ENCODE results near the gene CD14.
"Not testable (repeated sequence)": the region's sequence is repeated elsewhere in the genome, so short reads cannot be mapped to it uniquely, and the experiment has no call there.

The CD14 gene

DNA sequence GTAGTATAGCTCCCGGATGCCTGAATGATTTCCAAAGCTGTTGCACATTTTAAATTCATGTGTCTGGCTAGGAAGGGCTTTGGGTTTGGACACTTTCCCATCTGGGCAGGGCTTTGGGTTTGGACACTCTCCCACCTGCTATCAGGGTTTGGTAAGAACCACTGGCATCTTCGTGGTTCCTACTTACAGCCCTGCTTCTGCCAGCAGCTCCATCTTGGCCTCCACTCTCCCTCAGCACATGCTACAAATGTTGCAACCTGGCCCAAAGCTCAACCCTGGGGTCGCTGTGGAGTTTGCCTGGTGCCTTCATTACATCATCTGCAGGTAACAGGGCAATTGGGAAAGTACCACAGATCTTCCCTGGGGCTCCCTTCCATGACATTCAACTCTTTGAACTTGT is 9.7 kb upstream of the CD14 start:
- Histone ChIP-seq H3K27me3 (ENCODE audit: insufficient read depth, poor library complexity, severe bottlenecking) (no peaks in the 10 kb centered on the region), H3K27ac (ENCODE audit: poor library complexity, severe bottlenecking) (no peak overlapping the region), H3K4me1 (ENCODE audit: insufficient read depth, poor library complexity, severe bottlenecking) (peaks cover 9% of the 10 kb centered on the region), H3K9me3 (ENCODE audit: severe bottlenecking) (no peaks in the 10 kb centered on the region), H3K4me3 (ENCODE audit: severe bottlenecking) (no peak overlapping the region), H3K36me3 (ENCODE audit: low read depth) (peaks cover 37% of the 10 kb centered on the region)
- ATAC-seq (ENCODE audit: low read depth): no peak
- TF ChIP-seq, protein P1, sequence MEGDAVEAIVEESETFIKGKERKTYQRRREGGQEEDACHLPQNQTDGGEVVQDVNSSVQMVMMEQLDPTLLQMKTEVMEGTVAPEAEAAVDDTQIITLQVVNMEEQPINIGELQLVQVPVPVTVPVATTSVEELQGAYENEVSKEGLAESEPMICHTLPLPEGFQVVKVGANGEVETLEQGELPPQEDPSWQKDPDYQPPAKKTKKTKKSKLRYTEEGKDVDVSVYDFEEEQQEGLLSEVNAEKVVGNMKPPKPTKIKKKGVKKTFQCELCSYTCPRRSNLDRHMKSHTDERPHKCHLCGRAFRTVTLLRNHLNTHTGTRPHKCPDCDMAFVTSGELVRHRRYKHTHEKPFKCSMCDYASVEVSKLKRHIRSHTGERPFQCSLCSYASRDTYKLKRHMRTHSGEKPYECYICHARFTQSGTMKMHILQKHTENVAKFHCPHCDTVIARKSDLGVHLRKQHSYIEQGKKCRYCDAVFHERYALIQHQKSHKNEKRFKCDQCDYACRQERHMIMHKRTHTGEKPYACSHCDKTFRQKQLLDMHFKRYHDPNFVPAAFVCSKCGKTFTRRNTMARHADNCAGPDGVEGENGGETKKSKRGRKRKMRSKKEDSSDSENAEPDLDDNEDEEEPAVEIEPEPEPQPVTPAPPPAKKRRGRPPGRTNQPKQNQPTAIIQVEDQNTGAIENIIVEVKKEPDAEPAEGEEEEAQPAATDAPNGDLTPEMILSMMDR (IDR thresholded peaks at IDR 0.05; ENCODE audit: poor library complexity, severe bottlenecking): no peak
- no peak for DNase-seq (ENCODE audit: low spot score)

DNA sequence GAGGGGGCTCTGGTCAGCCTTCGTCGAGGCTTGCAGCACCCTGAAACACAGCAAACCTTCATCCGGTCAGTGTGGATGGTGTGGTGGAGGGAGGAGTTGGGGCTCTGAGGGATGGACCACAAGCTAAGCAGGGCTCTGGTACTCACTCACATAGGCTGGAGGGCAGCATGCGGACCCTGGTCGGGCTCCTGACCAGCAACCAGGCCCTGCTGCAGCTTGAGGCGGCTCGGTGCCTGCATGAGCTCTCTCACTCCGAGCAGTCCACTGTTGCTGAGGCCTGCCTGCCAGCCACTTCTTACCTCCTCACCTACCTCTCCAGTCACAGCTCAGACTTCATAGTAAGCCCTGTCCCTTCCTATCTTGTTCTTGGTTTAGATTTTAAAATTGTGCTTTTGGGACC is 8.7 kb upstream of the CD14 start:
- Histone ChIP-seq H3K9me3 (ENCODE audit: severe bottlenecking) (no peaks in the 10 kb centered on the region), H3K27me3 (ENCODE audit: insufficient read depth, poor library complexity, severe bottlenecking) (no peaks in the 10 kb centered on the region), H3K4me3 (ENCODE audit: severe bottlenecking) (no peak overlapping the region), H3K27ac (ENCODE audit: poor library complexity, severe bottlenecking) (no peak overlapping the region), H3K36me3 (ENCODE audit: low read depth) (peaks cover 37% of the 10 kb centered on the region), H3K4me1 (ENCODE audit: insufficient read depth, poor library complexity, severe bottlenecking) (peaks cover 9% of the 10 kb centered on the region)
- TF ChIP-seq, protein P1 (IDR thresholded peaks at IDR 0.05; ENCODE audit: poor library complexity, severe bottlenecking): no peak
- DNase-seq (ENCODE audit: low spot score) (no peak), ATAC-seq (ENCODE audit: low read depth) (no peak)

DNA sequence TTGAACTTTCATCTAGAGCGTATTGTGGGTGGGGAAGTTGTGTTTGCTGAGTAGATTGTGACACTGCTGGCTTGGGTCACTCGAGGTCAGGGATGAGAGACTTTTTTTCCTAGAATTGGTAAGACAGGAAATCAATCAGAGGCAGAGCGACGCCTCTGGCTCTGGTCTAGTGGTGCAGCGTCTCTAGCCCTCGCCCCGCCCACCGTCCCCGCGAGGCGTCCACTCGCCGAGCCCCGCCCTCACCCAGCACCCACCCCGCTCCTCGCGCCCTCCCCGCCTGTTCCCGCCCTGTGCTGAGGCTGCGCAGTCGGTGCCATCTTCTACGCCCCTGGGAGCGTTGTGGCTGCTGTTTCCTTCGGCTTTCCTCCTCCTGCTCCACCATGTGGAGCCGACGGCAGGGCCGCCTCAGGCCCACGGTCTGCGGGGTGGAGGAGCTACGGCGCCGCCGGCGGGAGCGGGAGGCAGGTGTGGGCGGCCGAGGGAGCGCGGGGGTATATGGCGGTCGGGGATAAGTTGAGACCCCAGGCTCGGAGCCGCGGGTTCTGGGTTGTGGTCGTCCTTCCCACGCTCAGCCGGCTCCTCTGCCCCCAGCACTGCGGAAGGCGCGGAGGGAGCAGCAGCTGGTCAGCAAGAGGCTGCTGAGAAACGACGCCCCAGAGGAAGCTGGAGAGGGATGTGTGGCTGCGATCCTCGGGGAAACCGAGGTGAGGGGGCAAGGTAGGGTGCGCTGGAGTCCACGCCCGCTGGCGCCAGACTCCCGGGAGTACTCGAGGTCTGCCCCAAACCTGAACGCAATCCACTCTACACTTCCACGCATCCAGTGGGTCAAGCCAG is 6.4 kb upstream of the CD14 start, which contains the start of gene TMCO6:
Gene TMCO6 (plus strand): TSS at position 304 of the 834 bp plus-strand sequence. CDS start 77 bp downstream, at position 381.
- DNase-seq (ENCODE audit: low spot score): peak; percentile 99
- Histone ChIP-seq H3K27ac (ENCODE audit: poor library complexity, severe bottlenecking) (peak within 1 kb of the TSS; percentile 36), H3K36me3 (ENCODE audit: low read depth) (peaks cover 16% of the 10 kb centered on the region), H3K27me3 (ENCODE audit: insufficient read depth, poor library complexity, severe bottlenecking) (no peaks in the 10 kb centered on the region), H3K4me3 (ENCODE audit: severe bottlenecking) (peak within 1 kb of the TSS; percentile 75), H3K4me1 (ENCODE audit: insufficient read depth, poor library complexity, severe bottlenecking) (peaks cover 4% of the 10 kb centered on the region), H3K9me3 (ENCODE audit: severe bottlenecking) (no peaks in the 10 kb centered on the region)
- ATAC-seq (ENCODE audit: low read depth): peak; percentile 93
- TF ChIP-seq, protein P1 (IDR thresholded peaks at IDR 0.05; ENCODE audit: poor library complexity, severe bottlenecking): peak; percentile 87

DNA sequence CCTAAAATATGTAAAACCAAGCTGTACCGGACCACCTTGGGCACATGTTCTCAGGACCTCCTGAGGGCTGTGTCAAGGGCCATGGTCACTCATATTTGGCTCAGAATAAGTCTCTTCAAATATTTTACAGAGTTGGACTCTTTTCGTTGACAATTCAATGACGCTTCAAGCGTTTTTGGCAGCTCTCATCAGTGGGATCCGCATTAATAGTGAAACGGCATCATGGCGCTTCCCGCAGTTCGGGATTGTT is 5.8 kb upstream of the CD14 start:
- DNase-seq (ENCODE audit: low spot score); H3K9me3 ChIP-seq (ENCODE audit: severe bottlenecking); H3K27me3 ChIP-seq (ENCODE audit: insufficient read depth, poor library complexity, severe bottlenecking); ATAC-seq (ENCODE audit: low read depth); H3K4me1 ChIP-seq (ENCODE audit: insufficient read depth, poor library complexity, severe bottlenecking): not testable (repeated sequence)
- H3K27ac ChIP-seq (ENCODE audit: poor library complexity, severe bottlenecking): peak overlapping the region; percentile 36
- peaks cover 12% of the 10 kb centered on the region for H3K36me3 ChIP-seq (ENCODE audit: low read depth)
- H3K4me3 ChIP-seq (ENCODE audit: severe bottlenecking): peak overlapping the region; percentile 75

DNA sequence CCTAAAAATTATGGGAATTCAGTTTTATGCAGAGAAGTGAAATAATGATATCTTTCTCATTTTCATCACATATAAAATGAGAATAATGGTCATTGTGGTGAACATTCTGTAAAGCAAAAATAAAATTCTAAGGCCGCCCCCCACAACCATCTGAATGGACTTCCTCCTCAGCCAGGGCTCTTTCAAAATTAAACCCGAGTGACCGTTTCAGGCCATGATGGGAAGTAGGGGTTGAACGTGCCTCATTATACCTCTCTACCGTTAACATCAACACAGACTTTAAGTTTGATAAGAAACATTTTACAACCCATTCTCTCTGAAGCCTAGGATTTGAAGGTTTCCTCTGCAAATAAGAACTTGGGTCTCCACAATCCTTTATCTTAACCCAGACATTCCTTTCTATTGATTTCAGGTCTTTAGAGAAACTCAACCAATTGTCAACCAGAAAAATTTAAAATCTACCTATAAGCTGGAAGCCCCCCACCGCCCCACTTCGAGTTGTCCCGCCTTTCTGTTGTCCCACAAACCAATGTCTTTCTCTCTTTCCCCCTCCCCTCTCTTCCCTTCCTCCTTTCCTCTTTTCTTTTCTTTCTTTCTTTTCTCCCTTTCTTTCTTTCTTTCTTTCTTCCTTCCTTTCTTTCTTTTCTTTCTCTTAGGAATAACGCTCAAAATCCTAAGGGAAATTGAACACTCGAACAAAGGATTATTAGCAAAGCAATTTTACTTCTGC is 4.6 kb upstream of the CD14 start:
- TF ChIP-seq, protein P1 (IDR thresholded peaks at IDR 0.05; ENCODE audit: poor library complexity, severe bottlenecking): no peak
- DNase-seq (ENCODE audit: low spot score): no peak
- no peaks in the 10 kb centered on the region for H3K9me3 ChIP-seq (ENCODE audit: severe bottlenecking)
- H3K27ac ChIP-seq (ENCODE audit: poor library complexity, severe bottlenecking): no peak overlapping the region
- no peaks in the 10 kb centered on the region for H3K27me3 ChIP-seq (ENCODE audit: insufficient read depth, poor library complexity, severe bottlenecking)
- H3K4me1 ChIP-seq (ENCODE audit: insufficient read depth, poor library complexity, severe bottlenecking): peaks cover 4% of the 10 kb centered on the region
- H3K4me3 ChIP-seq (ENCODE audit: severe bottlenecking): no peak overlapping the region
- H3K36me3 ChIP-seq (ENCODE audit: low read depth): 0 out of 2 replicates have a peak, but pooled peaks cover 3% of the 10 kb centered on the region
- no peak for ATAC-seq (ENCODE audit: low read depth)

Measured in RWPE2 (cell line).